Measurements from ENCODE around the gene UTP25.
"Not testable (repeated sequence)": the region's sequence is repeated elsewhere in the genome, so short reads cannot be mapped to it uniquely, and the experiment has no call there.

UTP25 gene, protein sequence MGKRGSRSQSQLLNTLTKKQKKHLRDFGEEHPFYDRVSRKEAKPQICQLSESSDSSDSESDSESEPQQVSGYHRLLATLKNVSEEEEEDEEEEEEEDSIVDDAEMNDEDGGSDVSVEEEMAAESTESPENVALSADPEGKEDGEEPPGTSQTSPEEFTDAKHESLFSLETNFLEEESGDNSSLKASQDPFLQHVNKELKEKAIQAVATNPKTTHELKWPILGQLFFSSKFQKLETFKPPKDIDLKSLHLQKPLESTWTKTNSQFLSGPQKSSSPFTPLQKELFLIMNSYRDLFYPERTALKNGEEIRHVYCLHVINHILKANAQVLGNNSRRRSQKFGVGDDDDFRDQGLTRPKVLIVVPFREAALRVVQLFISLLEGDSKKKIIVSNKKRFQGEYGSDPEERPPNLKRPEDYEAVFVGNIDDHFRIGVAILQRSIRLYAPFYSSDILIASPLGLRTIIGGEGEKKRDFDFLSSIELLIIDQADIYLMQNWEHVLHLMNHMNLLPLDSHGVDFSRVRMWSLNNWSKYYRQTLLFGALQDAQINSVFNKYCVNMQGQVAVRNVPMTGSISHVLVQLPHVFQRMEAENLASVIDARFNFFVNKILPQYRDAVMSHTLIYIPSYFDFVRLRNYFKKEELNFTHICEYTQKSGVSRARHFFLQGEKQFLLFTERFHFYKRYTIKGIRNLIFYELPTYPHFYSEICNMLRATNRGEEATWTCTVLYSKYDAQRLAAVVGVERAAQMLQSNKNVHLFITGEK

DNA sequence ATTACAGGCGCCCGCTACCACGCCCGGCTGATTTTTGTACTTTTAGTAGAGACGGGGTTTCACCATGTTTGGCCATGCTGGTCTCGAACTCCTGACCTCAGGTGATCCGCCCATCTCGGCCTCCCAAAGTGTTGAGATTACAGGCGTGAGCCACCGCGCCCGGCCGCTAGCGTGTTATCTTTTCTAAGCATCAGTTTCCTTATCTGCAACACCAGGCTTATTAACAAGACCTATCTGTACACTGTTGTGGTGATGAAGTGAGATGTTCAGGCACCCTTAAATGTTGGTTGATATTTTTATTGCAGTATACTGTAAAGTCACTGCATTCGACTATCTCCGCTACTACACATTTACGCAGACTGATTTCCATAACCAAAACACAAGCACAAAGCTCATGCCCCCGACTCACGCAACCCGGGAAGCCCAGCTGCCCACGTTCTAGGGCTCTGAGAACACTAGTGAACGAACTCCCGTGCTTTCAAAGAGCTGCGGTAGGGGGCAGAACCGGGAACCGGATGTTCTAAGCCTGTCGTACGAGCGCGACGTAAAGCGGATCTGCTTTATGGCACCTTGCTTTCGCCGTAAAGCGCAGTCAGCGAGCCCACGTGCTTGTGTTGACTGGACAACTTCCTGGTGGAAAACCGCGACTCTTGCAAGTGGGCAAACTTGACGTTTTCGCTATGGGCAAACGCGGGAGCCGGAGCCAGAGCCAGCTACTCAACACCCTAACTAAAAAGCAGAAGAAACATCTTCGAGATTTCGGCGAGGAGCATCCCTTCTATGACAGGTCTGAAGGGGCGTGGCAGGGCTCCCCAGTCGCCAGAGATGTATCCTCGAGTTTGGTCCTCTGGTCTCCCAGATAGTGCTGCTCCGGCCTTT, at the start of gene UTP25:
UTP25 (plus strand) TSS at position 589 of the 879 bp plus-strand sequence; CDS start at position 681, 92 bp downstream.
- peak; percentile 96 for DNase-seq

DNA sequence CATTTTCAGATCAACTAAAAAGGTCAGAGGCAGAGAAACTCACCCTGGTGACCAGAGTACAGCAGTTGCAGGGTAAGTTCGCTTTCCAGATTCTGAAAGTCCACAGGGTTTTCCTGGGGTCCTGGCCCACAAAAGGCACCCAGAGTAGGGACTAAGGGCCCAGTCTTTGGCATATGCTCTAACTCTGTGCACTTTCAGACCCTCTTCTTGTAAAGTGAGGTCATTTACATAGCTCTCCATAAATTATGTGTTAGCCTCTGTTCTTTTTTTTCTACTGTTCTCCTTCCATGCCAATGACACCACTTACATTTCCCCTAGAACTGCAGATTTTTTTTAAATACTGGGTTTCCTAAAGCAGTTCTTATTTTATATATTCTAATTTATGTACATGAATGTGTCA, 49.7 kb upstream of the UTP25 start:
- no peak for DNase-seq

DNA sequence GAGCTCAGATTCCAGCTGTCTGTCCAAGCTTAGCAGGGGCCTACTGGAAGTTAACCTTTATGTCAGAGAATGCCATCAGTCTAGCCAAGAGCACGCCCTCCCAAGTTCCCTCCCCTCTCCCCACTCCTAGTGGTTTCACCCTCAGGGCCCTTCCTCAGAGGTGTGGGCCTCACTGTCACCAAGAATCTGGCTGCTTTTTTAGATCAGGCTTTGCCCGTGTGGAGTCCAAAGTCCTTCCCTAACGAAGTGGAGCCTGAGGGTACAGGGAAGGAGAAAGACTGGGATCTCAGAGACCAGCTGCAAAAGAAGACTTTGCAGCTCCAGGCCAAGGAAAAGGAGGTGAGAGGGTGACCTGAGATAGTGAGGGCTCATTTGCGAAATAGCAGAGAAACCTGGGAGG, 47.5 kb upstream of the UTP25 start:
- no peak for DNase-seq

DNA sequence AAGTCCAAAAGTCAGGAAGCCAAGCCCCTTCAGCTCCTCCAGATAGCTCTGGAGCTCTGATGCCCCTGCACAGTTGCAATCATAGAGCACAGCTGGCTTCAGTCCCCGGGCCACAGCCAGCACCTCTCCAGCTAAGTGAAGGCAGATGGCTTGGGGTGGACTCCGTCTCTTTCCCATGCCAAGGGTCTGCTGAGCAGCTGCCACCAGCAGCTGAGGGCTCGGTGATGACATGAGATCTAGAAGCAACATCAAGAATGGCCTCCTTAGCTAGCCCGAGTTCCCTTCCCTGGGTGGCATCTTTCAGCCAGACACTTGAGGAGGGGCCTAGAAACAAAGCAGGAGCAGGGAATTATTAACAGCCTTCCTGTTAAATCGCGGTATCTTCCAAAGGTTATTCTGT, 44.4 kb upstream of the UTP25 start:
- peak; percentile 25 for DNase-seq

DNA sequence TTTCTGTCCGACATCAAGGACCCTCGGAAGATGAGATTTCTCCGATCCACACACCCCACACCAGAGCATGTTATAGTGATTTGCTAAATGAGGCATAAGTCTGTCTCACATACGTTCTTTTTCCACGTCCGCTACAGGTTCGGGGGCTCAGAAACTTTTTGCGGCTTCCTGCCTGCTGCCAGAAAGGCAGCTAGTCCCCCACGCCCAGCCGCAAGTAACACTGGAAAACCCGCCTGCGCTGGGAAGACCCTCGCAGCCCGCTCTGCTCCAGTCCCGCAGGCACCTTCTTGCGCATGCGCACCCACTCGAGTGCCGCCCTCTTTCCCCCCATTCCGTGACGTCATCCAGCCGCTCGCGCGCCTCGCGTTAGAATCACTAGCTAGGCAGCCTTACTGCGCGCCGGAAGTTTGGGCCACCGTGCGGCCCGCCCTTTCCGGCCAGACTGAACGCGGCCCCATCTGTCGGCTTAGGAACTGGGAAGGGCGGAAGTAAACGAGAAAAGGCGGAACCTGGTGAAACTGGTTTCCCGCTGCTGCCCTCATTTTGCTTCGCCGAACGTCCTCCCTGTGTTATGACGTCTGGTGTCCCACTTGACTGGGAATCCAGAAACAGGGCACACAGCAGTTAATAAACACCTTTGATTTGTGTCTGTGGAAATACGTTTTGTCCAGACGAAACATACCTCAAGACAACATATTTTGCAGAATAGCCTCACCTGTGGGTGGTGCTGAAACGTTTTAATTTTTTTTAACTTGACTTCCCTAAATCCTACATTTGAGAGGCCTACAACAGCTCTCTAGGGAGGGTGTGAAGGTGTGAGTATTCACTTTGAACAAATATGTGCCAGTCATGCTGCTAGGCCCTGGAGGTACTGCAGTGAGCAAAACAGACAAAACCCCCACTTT, 43.3 kb upstream of the UTP25 start, which contains the start of gene C1orf74:
C1orf74 (minus strand) TSS at position 295 of the 905 bp plus-strand sequence. CDS start 925 bp downstream, outside the sequence.
- peak; percentile 99 for DNase-seq

DNA sequence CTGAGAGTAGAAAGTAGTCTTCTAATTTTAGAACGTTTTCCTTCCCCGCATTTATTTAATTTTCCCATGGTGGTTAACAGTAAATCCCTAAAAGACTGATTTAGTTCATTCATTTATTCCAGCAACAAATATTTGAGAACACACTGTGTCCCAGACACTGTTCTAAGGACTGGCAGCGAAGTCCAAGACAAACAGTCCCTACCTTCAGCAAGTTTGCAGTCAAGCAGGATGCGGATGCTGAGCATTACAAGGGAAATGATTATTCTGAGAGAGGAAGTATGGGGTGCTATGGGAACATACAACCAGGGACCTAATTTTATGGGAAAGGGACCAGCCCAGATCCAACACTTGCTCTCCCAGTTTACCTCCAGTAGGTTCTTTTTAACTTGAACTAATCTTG, 42.2 kb upstream of the UTP25 start:
- no peak for DNase-seq

DNA sequence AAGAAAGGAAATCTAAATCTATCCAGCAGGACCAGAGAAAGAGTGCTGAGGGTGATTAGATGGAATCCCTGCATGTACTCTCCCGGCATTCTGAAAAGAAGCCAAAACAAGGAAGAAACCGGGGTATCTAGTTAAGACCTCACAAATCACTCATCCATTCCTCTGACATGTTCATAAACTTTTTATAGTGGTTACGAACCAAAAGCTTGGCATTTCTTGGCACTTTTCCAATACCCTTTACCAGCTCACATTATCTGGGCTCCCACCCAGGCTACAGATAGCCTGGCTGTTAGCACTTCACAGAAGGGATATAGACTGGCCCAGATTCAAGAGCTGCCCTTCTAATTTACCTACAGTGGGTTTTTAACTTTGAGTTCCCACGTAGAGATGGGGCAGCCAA, 41.6 kb upstream of the UTP25 start:
- no peak for DNase-seq

DNA sequence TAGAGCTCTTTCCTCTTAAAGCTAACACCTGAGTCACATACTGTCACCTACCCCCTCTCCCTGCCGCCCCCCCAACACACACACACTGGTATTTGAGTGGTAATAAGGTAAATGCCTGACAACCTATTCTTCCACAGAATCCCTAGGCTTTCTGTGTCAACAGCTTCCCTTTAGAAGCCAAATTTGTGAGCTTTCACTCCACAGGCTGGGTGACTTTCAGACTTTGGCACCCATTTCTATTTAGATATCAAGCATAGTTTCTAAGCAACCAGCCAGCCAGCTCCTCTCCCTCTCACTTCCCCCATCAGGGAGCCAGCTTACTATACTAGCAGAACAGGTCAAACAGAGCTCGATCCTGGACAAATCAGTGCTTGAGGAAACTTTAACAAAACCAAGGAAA, 40.2 kb upstream of the UTP25 start:
- DNase-seq = no peak

DNA sequence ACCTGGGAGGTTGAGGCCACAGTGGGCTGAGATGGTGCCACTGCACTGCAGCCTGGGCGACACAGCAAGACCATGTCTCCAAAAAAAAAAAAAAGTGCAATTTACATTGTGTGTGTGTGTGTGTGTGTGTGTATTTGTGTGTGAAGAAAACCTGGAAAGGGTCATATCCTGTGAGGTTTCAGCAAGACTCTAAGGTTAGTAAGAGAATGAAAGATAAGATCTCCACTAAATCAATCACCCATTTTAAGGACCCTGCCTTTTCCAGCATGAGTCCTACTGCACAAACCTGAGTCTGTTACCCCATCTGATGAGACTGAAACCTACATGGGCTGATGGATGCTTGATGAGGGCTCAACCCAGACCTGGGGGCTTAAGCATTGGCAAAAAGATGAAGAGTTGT, 38.5 kb upstream of the UTP25 start:
- DNase-seq = no peak

DNA sequence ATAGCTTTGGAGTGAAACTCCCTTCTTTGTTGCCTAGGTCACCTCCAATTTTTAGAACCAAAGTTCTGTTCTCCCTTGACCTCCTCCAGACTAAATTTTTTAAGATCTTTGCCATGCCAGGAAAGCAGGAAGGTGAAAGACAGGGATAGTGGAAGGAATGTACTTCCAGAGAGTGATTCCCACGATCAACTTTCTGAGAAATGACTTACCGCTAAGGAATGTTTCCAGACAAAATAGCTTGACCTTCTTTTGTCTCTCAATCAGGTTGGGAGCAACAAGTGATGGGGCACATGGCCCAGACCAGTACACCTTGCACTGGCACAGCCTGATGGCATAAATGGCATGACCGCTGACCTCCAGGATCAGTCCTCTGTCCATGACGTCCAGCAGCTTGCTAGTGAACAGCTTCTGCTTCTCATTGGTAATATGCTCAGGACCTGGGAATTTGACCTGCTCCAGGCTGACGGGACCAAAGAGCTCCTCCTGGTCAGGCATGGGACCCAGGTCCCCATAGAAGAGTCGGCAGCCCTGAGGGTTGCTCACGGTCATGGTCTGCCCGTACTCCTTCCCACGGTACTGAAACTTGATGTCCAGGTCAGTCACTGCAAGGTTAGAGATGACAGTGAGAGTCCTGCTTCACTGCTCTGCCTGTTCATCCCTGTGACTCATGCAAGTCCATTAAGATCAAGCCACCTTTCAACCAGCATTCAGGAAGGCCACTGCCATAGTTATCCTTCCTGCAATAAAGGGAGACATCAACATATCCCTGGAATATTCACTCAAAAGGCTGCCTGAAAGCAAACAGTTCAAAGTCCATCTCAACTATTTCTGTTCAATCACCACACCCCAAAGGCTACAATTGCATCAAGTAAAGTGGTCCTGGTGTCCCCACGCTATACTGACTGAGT, 37.2 kb upstream of the UTP25 start:
- DNase-seq = no peak

DNA sequence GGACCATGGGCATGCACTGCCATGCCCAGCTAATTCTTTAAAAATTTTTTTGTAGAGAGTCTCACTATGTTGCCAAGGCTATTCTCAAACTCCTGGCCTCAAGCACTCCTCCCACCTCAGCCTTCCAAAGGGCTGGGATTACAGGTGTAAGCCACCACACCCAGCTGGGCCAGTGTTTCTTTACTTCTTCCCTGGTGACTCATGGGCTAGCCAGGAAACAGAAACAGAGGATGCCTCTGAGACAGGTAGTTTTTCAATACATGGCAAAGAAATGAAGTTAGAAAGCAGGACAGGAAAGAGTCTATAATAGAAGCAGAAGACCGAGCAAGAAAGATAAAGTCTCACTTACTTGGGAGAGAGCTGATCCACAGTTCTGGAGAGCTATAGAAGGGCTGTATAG, 35.9 kb upstream of the UTP25 start:
- no peak for DNase-seq

DNA sequence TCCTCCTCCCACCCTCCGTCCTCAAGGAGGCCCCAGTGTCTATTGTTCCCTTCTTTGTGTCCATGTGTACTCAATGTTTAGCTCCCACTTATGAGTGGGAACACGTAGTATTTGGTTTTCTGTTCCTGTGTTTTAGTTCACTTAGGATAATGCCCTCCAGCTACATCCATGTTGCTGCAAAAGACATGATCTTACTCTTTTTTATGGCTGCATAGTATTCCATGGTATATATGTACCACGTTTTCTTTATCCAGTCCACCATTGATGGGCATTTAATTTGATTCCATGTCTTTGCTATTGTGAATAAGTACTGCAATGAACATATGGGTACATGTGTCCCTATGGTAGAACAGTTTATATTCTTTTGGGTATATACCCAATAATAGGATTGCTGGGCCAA, 34.1 kb upstream of the UTP25 start:
- not testable (repeated sequence) for DNase-seq

DNA sequence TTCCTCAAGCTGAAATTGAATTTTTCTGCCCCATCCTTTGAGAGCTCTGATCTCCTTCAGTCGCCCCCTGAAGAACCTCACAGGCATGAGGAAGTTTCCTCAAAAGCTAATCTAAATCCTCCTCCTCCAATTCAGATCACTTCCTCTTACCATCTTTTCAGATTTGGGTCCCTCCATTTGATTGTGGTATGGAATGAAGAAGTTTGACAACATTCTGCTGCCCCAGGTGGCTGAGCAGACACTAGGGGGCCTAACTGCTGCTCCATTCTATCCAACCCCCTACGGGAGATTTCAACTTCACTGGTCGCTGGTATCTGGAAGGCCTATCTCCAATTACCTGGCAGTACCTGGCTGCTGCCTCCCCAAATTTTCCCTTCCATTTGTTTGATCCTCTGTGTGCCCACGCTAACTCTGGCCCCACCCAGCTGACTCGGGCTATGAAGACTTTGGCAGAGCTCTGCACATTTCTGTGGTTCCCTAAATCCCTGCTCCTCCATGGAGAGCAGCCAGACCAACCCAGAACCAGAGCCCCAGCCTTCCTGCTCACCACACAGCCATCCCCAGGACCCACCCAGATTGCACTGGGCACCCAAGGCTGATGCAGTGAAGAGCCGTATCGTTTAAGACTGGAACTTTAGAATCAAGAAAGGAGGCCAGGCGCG, 29.7 kb upstream of the UTP25 start:
- DNase-seq = no peak

DNA sequence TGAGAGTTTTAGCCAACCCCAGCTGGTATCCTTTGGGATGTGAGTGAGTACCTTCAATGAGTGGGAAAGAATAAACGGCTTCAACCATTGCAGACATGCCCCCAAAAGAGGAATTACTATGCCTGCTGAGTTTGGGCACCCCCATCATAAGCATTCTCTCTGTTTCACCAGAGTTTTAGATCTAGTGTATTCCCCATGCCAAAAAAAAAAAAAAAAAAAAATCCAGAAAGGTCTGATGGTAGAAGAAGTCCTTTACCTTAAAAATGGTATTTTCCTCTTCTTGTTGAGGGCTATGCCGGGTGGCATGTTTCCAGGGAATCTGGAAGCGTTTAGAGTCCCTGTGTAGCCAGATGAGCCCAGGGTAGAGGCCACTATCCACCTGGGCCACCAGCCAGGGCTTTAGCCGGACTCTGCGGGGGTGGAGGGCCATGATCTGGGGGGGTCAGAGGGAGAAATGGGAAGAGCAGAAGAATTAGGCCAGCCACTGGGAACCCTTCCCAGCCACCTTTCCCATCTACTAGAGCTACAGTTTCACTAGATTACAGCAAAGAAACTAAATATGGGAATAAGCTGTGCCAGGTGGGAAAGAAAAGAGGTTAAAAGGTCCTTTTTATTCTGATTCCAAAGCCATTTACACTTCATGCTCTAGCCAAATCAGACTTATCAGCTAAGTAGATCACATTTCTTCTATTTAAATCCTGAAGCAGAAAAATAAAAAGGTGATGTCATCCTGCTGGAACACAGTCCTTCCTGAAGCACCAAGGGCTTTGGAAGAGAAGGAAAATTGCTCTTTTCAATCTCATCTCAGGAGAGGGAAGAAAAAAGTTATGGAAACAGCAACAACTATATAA, 26.6 kb upstream of the UTP25 start:
- no peak for DNase-seq

DNA sequence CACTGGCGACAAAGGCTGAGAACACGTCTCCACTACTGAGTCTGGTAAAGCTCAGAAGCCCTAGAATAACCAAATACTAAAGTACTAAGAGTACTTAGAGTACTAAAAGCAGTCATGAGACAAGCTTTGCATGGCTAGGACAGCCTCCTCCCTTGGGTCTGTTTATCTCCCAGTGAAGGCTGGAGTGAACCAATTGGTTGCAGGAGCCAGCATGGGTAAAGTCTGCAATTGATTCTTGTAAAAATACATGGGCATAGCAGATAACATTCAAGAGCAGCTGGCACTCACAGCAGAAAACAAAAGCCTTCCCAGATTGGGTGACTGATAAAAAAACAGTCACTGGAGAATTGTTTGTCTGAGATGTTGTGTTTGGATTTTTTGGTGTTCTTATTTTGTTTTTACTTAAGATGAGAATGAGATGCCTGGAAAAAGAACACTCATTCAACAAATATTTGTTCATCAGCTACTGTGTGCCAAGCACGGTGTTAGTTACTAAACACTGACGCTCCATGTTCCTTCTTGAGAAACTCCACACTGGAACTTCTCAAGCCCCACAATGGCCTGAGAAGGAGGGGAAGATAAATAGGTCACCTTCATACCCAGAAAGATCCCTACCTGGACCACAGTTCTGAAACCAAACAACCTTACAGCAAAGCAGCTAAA, 25.5 kb upstream of the UTP25 start:
- no peak for DNase-seq

DNA sequence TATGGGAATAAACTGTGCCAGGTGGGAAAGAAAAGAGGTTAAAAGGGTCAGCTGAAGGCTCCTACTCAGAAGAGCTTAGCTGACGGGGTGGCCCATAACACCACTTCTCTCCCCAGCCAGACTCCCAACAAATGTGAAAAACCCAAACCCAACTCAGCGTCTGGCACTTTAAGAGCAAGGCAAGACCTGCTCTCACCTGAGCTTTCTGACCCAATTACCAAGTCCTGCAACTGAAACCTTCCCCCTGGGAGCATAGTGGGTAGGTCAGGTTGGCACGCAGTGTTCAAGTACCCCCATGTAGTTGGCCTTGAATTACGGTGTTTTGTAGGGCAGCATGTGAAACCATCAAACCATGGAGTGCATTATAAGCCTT, 25.0 kb upstream of the UTP25 start:
- DNase-seq = no peak

DNA sequence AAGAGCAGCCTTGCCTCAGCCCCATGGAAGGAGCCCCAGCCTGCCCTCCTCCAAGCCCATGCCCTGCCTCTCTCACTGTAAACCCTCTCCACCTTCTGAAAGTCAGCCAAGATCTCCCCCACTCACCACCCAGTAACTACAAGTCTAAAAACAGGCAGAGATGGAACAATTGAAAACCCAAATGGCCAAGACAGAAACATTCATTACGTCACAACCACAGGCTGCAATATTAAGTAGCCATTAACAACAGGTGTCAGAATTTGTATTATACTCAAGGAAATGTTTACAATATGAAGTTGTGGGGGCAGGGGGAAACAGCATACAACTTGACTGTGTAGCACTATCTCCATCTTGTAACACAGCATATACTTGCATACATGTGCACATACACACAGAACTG, 24.2 kb upstream of the UTP25 start:
- no peak for DNase-seq

DNA sequence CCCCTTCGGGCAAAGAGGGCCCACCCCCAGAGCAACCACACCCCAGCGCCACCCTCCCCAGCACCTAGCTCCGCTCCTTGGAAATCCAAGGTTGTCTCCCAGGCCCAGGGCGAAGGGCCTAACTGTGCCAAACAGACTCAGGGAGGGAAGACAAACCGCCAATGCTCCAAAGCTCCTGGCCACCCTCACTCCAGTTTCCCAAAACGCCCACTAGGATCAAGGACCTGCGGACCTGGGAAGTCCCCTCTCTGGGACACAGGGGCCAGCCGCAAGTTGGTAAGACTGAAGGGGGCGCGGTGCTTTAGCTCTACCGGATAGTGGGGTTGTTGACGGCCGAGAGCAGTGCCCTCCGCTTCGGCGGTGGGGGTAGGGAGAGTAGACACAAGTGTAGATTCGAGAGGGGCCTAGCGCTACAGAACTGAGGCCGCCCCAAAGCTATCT, 22.4 kb upstream of the UTP25 start:
- DNase-seq = no peak

Data from retina (tissue), 1 donor.